Mesothelial cell of epicardium (in vitro differentiated cells): ENCODE data around the gene NSL1. TPM values are rescaled to one million over a fixed set of nuclear protein-coding genes. Genes with fewer than 3 reads are reported as not detected.
A peak's percentile ranks its signal among the peaks of the same experiment; 100 is the strongest.
"Not testable (repeated sequence)": the region's sequence is repeated elsewhere in the genome, so short reads cannot be mapped to it uniquely, and the experiment has no call there.

Experiments
- DNase-seq, 2 experiments: peaks; one replicate each; pipeline ENCODE4 v3.0.0; 2021; ENCODE audit warnings: low spot score in 2 of 2; ENCODE audit not compliant: unreplicated experiment in 2 of 2
- H3K27ac Mint-ChIP-seq: 2 replicates; pipeline ENCODE4 v1.8.0; 2021; ENCODE audit warnings: mixed read lengths
- H3K27me3 Mint-ChIP-seq: 2 replicates; pipeline ENCODE4 v1.8.0; 2021; ENCODE audit warnings: low read depth, mixed read lengths
- H3K36me3 Mint-ChIP-seq: 2 replicates; pipeline ENCODE4 v1.8.0; 2021; ENCODE audit warnings: mixed read lengths
- H3K4me1 Mint-ChIP-seq: 2 replicates; pipeline ENCODE4 v1.8.0; 2021; ENCODE audit warnings: mixed read lengths
- H3K4me3 Mint-ChIP-seq: 2 replicates; pipeline ENCODE4 v1.8.0; 2021; ENCODE audit warnings: mild to moderate bottlenecking, moderate library complexity, mixed read lengths
- H3K9me3 Mint-ChIP-seq: 2 replicates; pipeline ENCODE4 v1.8.0; 2021; ENCODE audit warnings: mixed read lengths
- CTCF ChIP-seq: fragments of 200-600 bp; sonication (generic); IDR thresholded peaks from one replicate; pipeline ENCODE4 v1.5.0; 2021; ENCODE audit warnings: antibody characterized with exemption; ENCODE audit not compliant: unreplicated experiment
- total RNA-seq: library from RNA; stranded (reverse); gene quantifications from 3 replicates; pipeline ENCODE4 v1.2.1, GENCODE V29; 2021

NSL1 gene
- total RNA-seq, 1 donor from 2014 or later: 26.1 TPM

GRCh38 chr1:212782422-212783154, 9.0 kb downstream of the NSL1 start:
- H3K4me3 Mint-ChIP-seq: no peak overlapping the region
- no peak for DNase-seq
- H3K27me3 Mint-ChIP-seq: no peaks in the 10 kb centered on the region
- peaks cover 30% of the 10 kb centered on the region for H3K36me3 Mint-ChIP-seq
- H3K27ac Mint-ChIP-seq: no peak overlapping the region
- no peaks in the 10 kb centered on the region for H3K4me1 Mint-ChIP-seq
- H3K9me3 Mint-ChIP-seq: peaks cover 6% of the 10 kb centered on the region
- TF ChIP-seq CTCF: peak; percentile 70

GRCh38 chr1:212781225-212781624, 10.4 kb downstream of the NSL1 start:
- Mint-ChIP-seq H3K27ac (no peak overlapping the region), H3K9me3 (peaks cover 6% of the 10 kb centered on the region), H3K4me3 (no peak overlapping the region), H3K4me1 (no peaks in the 10 kb centered on the region), H3K36me3 (peaks cover 33% of the 10 kb centered on the region), H3K27me3 (no peaks in the 10 kb centered on the region)
- DNase-seq: no peak
- no peak for TF ChIP-seq CTCF

- H3K36me3 Mint-ChIP-seq: peaks cover 31% of the 10 kb centered on the region
Measured at GRCh38 chr1:212780759-212781158, 10.8 kb downstream of the NSL1 start.

GRCh38 chr1:212779086-212779485, 12.5 kb downstream of the NSL1 start:
- H3K9me3 Mint-ChIP-seq, H3K4me3 Mint-ChIP-seq, DNase-seq, H3K27me3 Mint-ChIP-seq, H3K27ac Mint-ChIP-seq, H3K4me1 Mint-ChIP-seq: not testable (repeated sequence)
- H3K36me3 Mint-ChIP-seq: peaks cover 42% of the 10 kb centered on the region

More at GRCh38 chr1:212780759-212781158, 10.8 kb downstream of the NSL1 start:
- Mint-ChIP-seq H3K27ac (no peak overlapping the region), H3K4me1 (no peaks in the 10 kb centered on the region), H3K27me3 (no peaks in the 10 kb centered on the region), H3K9me3 (peaks cover 6% of the 10 kb centered on the region), H3K4me3 (no peak overlapping the region)
- DNase-seq: no peak
- TF ChIP-seq CTCF: no peak

GRCh38 chr1:212777151-212777550, 14.4 kb downstream of the NSL1 start:
- no peak for DNase-seq
- H3K9me3 Mint-ChIP-seq: peaks cover 15% of the 10 kb centered on the region
- H3K27ac Mint-ChIP-seq: no peak overlapping the region
- H3K4me1 Mint-ChIP-seq: no peaks in the 10 kb centered on the region
- no peak overlapping the region for H3K4me3 Mint-ChIP-seq
- H3K27me3 Mint-ChIP-seq: no peaks in the 10 kb centered on the region
- TF ChIP-seq CTCF: no peak
- H3K36me3 Mint-ChIP-seq: peaks cover 49% of the 10 kb centered on the region

- peaks cover 58% of the 10 kb centered on the region for H3K36me3 Mint-ChIP-seq
- TF ChIP-seq CTCF: no peak
- DNase-seq: no peak
- H3K27ac Mint-ChIP-seq: no peak overlapping the region
- no peaks in the 10 kb centered on the region for H3K27me3 Mint-ChIP-seq
- peaks cover 25% of the 10 kb centered on the region for H3K9me3 Mint-ChIP-seq
- H3K4me3 Mint-ChIP-seq: no peak overlapping the region
- no peaks in the 10 kb centered on the region for H3K4me1 Mint-ChIP-seq
Measured at GRCh38 chr1:212775241-212775640, 16.3 kb downstream of the NSL1 start.
